HCT116 (cell line): ENCODE results near the gene AUTS2. TPM values are rescaled to one million over a fixed set of nuclear protein-coding genes. Genes with fewer than 3 reads are reported as not detected.

Source experiments
- ATAC-seq: fragments of 200-7000 bp; cut with Tn5 transposase; 2 replicates; pipeline ENCODE4 v1.9.1; 2020; ENCODE audit warnings: mild to moderate bottlenecking, moderate library complexity
- BruUV-seq: library from RNA; stranded (reverse); fragments of 400-500 nt; replicated peaks from 2 replicates; lab custom pipeline; 2021; lab: Mats Ljungman, UMichigan
- CTCF ChIA-PET: fragments of 300-600 bp; sonication (Branson Sonifier 250); formaldehyde crosslinking; loops from one replicate; lab custom pipeline; 2021; ENCODE audit warnings: antibody characterized with exemption; lab: Charles Lee
- POLR2A ChIA-PET: fragments of 300-600, 350-600 bp; sonication (Branson Sonifier 250); formaldehyde crosslinking; loops from one replicate; lab custom pipeline; 2021; ENCODE audit warnings: antibody characterized with exemption; lab: Charles Lee
- RAD21 ChIA-PET, 2 experiments: fragments of 300-600 bp; sonication (Branson Sonifier 250); formaldehyde crosslinking; loops; one replicate each; lab custom pipeline; 2023; ENCODE audit warnings: low total read pairs in 2 of 2; ENCODE audit not compliant: uncharacterized antibody in 2 of 2, unreplicated experiment in 2 of 2, low non-redundant PET in 1 of 2; lab: Charles Lee
- DNase-seq: peaks from one replicate; pipeline ENCODE4 v3.0.0-alpha.2; 2010; ENCODE audit warnings: low read depth, low spot score
- H2AFZ ChIP-seq: fragments of 200-600 bp; shearing (Covaris generic), sonication (generic); 2 replicates; pipeline ENCODE4 v1.6.1; 2017; ENCODE audit warnings: low read depth, mixed run types, mixed read lengths, antibody characterized with exemption, low read length; ENCODE audit not compliant: poor library complexity, severe bottlenecking
- H3K27ac ChIP-seq: 2 replicates; pipeline ENCODE4 v1.5.1; 2012; ENCODE audit warnings: low read depth, low read length
- H3K27me3 ChIP-seq: fragments of 200-600 bp; sonication (generic); 2 replicates; pipeline ENCODE4 v1.6.1; 2016; ENCODE audit warnings: mixed run types, low read length, mixed read lengths; ENCODE audit not compliant: insufficient read depth
- H3K36me3 ChIP-seq, 2 experiments: fragments of 200-500 bp in 1 of 2; fragments of 200-600 bp in 1 of 2; sonication (Bioruptor generic) in 1 of 2; sonication (generic) in 1 of 2; 2 replicates each; pipeline versions ENCODE4 v1.5.1 to v1.6.1; 2014 to 2016; ENCODE audit warnings: low read length in 2 of 2, inconsistent platforms in 1 of 2, mixed read lengths in 1 of 2, mixed run types in 1 of 2; ENCODE audit not compliant: insufficient read depth in 2 of 2, control insufficient read depth in 1 of 2
- H3K4me1 ChIP-seq, 2 experiments: fragments of 200-600 bp in 1 of 2; sonication (generic) in 1 of 2; 2 replicates each; pipeline versions ENCODE4 v1.5.1 to v1.6.1; 2012 to 2017; ENCODE audit warnings: low read length in 2 of 2, inconsistent platforms in 1 of 2, mild to moderate bottlenecking in 1 of 2, mixed read lengths in 1 of 2, mixed run types in 1 of 2, moderate library complexity in 1 of 2; ENCODE audit not compliant: insufficient read depth in 2 of 2, control insufficient read depth in 1 of 2
- H3K4me2 ChIP-seq: fragments of 200-600 bp; sonication (generic); 2 replicates; pipeline ENCODE4 v1.6.1; 2017; ENCODE audit warnings: mixed run types, low read length, mixed read lengths
- H3K4me3 ChIP-seq, 2 experiments: fragments of 200-600 bp in 1 of 2; sonication (generic) in 1 of 2; replicated peaks in 1 of 2; 2 replicates each; pipeline ENCODE4 v1.5.1; 2011 to 2016; ENCODE audit warnings: low read length in 2 of 2, control low read depth in 1 of 2, low read depth in 1 of 2, mild to moderate bottlenecking in 1 of 2, mixed read lengths in 1 of 2, mixed run types in 1 of 2
- H3K79me2 ChIP-seq: fragments of 200-600 bp; sonication (generic); 2 replicates; pipeline ENCODE4 v1.6.1; 2017; ENCODE audit warnings: mild to moderate bottlenecking, mixed run types, low read length, moderate library complexity, mixed read lengths; ENCODE audit not compliant: insufficient read depth
- H3K9ac ChIP-seq: fragments of 200-600 bp; sonication (generic); 2 replicates; pipeline ENCODE4 v1.6.1; 2016; ENCODE audit warnings: low read length, mixed read lengths
- H3K9me2 ChIP-seq: fragments of 200-600 bp; sonication (generic), shearing (Covaris generic); 2 replicates; pipeline ENCODE4 v1.6.1; 2017; ENCODE audit warnings: mixed run types, mild to moderate bottlenecking, moderate library complexity; ENCODE audit not compliant: insufficient read depth
- H3K9me3 ChIP-seq, 2 experiments: fragments of 200-500 bp in 1 of 2; fragments of 200-600 bp in 1 of 2; sonication (Bioruptor generic) in 1 of 2; sonication (generic) in 1 of 2; 2 replicates each; pipeline ENCODE4 v1.6.1; 2014 to 2017; ENCODE audit warnings: low read length in 2 of 2, mixed read lengths in 2 of 2, inconsistent platforms in 1 of 2, low read depth in 1 of 2, mild to moderate bottlenecking in 1 of 2, mixed run types in 1 of 2, moderate library complexity in 1 of 2; ENCODE audit not compliant: control insufficient read depth in 1 of 2, insufficient read depth in 1 of 2
- H4K20me1 ChIP-seq: fragments of 200-600 bp; sonication (generic), shearing (Covaris generic); 2 replicates; pipeline ENCODE4 v1.6.1; 2017; ENCODE audit warnings: mixed run types, mild to moderate bottlenecking, moderate library complexity; ENCODE audit not compliant: insufficient read depth
- ATF3 ChIP-seq: IDR thresholded peaks from 2 replicates; pipeline ENCODE4 v1.6.1; 2012
- CBX3 ChIP-seq: IDR thresholded peaks from 2 replicates; pipeline ENCODE4 v1.6.1; 2012; ENCODE audit warnings: low read depth
- EGR1 ChIP-seq: IDR thresholded peaks from 2 replicates; pipeline ENCODE4 v1.6.1; 2012; ENCODE audit warnings: low read depth
- ELF1 ChIP-seq: IDR thresholded peaks from 2 replicates; pipeline ENCODE4 v1.6.1; 2012; ENCODE audit warnings: low read depth, borderline replicate concordance
- EZH2 ChIP-seq: fragments of 200-600 bp; sonication (generic); IDR thresholded peaks from 2 replicates; pipeline ENCODE4 v1.6.1; 2017; ENCODE audit warnings: antibody characterized with exemption, mixed run types
- EZH2phosphoT487 ChIP-seq: fragments of 200-600 bp; IDR thresholded peaks from 2 replicates; pipeline ENCODE4 v1.6.1; 2018; ENCODE audit warnings: antibody characterized with exemption, borderline replicate concordance
- FOSL1 ChIP-seq: IDR thresholded peaks from 2 replicates; pipeline ENCODE4 v1.6.1; 2012; ENCODE audit warnings: low read depth
- POLR2A ChIP-seq: IDR thresholded peaks from 2 replicates; pipeline ENCODE4 v1.7.0; 2011; ENCODE audit warnings: borderline replicate concordance; ENCODE audit not compliant: insufficient read depth, insufficient read length; ENCODE audit errors: extremely low read depth
- SIN3A ChIP-seq: IDR thresholded peaks from 2 replicates; pipeline ENCODE4 v1.6.1; 2012; ENCODE audit warnings: low read depth
- SP1 ChIP-seq: IDR thresholded peaks from 2 replicates; pipeline ENCODE4 v1.6.1; 2012; ENCODE audit warnings: low read depth
- TCF7L2 ChIP-seq: IDR thresholded peaks from 2 replicates; pipeline ENCODE4 v1.7.0; 2011; ENCODE audit warnings: borderline replicate concordance, inconsistent platforms; ENCODE audit not compliant: insufficient read depth, insufficient read length; ENCODE audit errors: extremely low read depth
- YY1 ChIP-seq: IDR thresholded peaks from 2 replicates; pipeline ENCODE4 v1.6.1; 2011; ENCODE audit warnings: low read length, low read depth, moderate library complexity, mild to moderate bottlenecking; ENCODE audit not compliant: insufficient replicate concordance; ENCODE audit errors: extremely low read depth
- ZFX ChIP-seq: fragments of 450-650 bp; IDR thresholded peaks from 2 replicates; pipeline ENCODE4 v1.6.1; 2017
- intact Hi-C: fragments of 100-400 bp; cut with micrococcal nuclease; formaldehyde crosslinking; loops from 2 replicates; pipeline ENCODE4 v1.10.0; 2022
- total RNA-seq: library from RNA; stranded (reverse); gene quantifications from one replicate; pipeline ENCODE4 v1.2.1, GENCODE V29; 2021; ENCODE audit not compliant: unreplicated experiment
- TF ChIP-seq, protein P1 (sequence below), 3 experiments: fragments of 200-600 bp in 1 of 3; sonication (generic) in 1 of 3; IDR thresholded peaks in 2 of 3; conservative IDR thresholded peaks in 1 of 3; 2 replicates each; pipeline ENCODE4 v1.5.1; 2012 to 2017; ENCODE audit warnings: low read depth in 2 of 3, low read length in 2 of 3, antibody characterized with exemption in 1 of 3, borderline replicate concordance in 1 of 3, control low read depth in 1 of 3, mild to moderate bottlenecking in 1 of 3, mixed read lengths in 1 of 3, mixed run types in 1 of 3, moderate library complexity in 1 of 3; ENCODE audit not compliant: insufficient read depth in 1 of 3
- TF ChIP-seq, protein P2 (sequence below): IDR thresholded peaks from 2 replicates; pipeline ENCODE4 v1.6.1; 2012
- TF ChIP-seq, protein P3 (sequence below): IDR thresholded peaks from 2 replicates; pipeline ENCODE4 v1.6.1; 2011; ENCODE audit warnings: mild to moderate bottlenecking, low read length, moderate library complexity; ENCODE audit not compliant: insufficient replicate concordance; ENCODE audit errors: extremely low read depth
- TF ChIP-seq, protein P4 (sequence below): IDR thresholded peaks from 2 replicates; pipeline ENCODE4 v1.6.1; 2012; ENCODE audit warnings: low read depth

AUTS2 gene
- total RNA-seq, 1 experiment from 2014 or later = 0.93 TPM

DNA sequence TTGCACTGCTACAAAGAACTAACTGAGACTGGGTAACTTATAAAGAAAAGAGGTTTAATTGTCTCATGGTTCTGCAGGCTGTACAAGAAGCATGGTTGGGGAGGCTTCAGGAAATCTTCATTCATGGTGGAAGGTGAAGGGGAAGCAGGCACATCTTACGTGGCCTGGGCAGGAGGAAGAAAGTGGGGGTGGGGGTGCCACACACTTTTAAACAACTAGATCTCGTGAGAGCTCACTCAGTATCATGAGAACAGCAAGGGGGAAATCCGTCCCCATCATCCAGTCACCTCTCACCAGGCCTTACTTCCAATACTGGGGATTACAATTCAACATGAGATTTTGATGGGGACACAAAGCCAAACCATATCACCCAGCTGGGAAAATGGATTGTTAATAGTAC lies 281.7 kb downstream of the AUTS2 start:
- no peaks in the 10 kb centered on the region for H3K79me2 ChIP-seq
- H3K9ac ChIP-seq = no peak overlapping the region
- no peak overlapping the region for H3K4me2 ChIP-seq
- H4K20me1 ChIP-seq = no peaks in the 10 kb centered on the region
- ChIA-PET RAD21 (no interaction called here), CTCF (no interaction called here), POLR2A (no interaction called here)
- DNase-seq (no peak), ATAC-seq (no peak)
- H3K27ac ChIP-seq = no peak overlapping the region
- no peaks in the 10 kb centered on the region for H3K36me3 ChIP-seq
- H3K9me3 ChIP-seq = peaks cover 3 to 15% of the 10 kb centered on the region in 2 experiments; a peak in 2 of 4 replicates
- no peaks in the 10 kb centered on the region for H3K9me2 ChIP-seq
- no peak overlapping the region for H3K4me3 ChIP-seq
- H2AFZ ChIP-seq = no peak overlapping the region
- no TSS peak for BruUV-seq
- H3K27me3 ChIP-seq = no peaks in the 10 kb centered on the region
- no peaks in the 10 kb centered on the region for H3K4me1 ChIP-seq
- no peak for TF ChIP-seq POLR2A
- TF ChIP-seq TCF7L2 = no peak
- TF ChIP-seq SP1 = no peak
- TF ChIP-seq CBX3 = no peak
- no peak for TF ChIP-seq EGR1
- TF ChIP-seq ATF3 = no peak
- TF ChIP-seq, protein P1, sequence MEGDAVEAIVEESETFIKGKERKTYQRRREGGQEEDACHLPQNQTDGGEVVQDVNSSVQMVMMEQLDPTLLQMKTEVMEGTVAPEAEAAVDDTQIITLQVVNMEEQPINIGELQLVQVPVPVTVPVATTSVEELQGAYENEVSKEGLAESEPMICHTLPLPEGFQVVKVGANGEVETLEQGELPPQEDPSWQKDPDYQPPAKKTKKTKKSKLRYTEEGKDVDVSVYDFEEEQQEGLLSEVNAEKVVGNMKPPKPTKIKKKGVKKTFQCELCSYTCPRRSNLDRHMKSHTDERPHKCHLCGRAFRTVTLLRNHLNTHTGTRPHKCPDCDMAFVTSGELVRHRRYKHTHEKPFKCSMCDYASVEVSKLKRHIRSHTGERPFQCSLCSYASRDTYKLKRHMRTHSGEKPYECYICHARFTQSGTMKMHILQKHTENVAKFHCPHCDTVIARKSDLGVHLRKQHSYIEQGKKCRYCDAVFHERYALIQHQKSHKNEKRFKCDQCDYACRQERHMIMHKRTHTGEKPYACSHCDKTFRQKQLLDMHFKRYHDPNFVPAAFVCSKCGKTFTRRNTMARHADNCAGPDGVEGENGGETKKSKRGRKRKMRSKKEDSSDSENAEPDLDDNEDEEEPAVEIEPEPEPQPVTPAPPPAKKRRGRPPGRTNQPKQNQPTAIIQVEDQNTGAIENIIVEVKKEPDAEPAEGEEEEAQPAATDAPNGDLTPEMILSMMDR (IDR thresholded peaks at IDR 0.05 in 2 of 3, conservative IDR thresholded peaks at IDR 0.05 in 1 of 3; ENCODE audit: borderline replicate concordance in 1 of 3, insufficient read depth in 1 of 3, low read depth in 2 of 3, low read length in 2 of 3) = no peak
- TF ChIP-seq EZH2phosphoT487 = no peak
- no peak for TF ChIP-seq EZH2
- TF ChIP-seq ELF1 = no peak
- TF ChIP-seq SIN3A = no peak
- TF ChIP-seq ZFX = no peak
- TF ChIP-seq, protein P2, sequence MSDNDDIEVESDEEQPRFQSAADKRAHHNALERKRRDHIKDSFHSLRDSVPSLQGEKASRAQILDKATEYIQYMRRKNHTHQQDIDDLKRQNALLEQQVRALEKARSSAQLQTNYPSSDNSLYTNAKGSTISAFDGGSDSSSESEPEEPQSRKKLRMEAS = no peak
- TF ChIP-seq, protein P3, sequence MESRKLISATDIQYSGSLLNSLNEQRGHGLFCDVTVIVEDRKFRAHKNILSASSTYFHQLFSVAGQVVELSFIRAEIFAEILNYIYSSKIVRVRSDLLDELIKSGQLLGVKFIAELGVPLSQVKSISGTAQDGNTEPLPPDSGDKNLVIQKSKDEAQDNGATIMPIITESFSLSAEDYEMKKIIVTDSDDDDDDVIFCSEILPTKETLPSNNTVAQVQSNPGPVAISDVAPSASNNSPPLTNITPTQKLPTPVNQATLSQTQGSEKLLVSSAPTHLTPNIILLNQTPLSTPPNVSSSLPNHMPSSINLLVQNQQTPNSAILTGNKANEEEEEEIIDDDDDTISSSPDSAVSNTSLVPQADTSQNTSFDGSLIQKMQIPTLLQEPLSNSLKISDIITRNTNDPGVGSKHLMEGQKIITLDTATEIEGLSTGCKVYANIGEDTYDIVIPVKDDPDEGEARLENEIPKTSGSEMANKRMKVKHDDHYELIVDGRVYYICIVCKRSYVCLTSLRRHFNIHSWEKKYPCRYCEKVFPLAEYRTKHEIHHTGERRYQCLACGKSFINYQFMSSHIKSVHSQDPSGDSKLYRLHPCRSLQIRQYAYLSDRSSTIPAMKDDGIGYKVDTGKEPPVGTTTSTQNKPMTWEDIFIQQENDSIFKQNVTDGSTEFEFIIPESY = no peak
- TF ChIP-seq FOSL1 = no peak
- TF ChIP-seq YY1 = no peak
- TF ChIP-seq, protein P4, sequence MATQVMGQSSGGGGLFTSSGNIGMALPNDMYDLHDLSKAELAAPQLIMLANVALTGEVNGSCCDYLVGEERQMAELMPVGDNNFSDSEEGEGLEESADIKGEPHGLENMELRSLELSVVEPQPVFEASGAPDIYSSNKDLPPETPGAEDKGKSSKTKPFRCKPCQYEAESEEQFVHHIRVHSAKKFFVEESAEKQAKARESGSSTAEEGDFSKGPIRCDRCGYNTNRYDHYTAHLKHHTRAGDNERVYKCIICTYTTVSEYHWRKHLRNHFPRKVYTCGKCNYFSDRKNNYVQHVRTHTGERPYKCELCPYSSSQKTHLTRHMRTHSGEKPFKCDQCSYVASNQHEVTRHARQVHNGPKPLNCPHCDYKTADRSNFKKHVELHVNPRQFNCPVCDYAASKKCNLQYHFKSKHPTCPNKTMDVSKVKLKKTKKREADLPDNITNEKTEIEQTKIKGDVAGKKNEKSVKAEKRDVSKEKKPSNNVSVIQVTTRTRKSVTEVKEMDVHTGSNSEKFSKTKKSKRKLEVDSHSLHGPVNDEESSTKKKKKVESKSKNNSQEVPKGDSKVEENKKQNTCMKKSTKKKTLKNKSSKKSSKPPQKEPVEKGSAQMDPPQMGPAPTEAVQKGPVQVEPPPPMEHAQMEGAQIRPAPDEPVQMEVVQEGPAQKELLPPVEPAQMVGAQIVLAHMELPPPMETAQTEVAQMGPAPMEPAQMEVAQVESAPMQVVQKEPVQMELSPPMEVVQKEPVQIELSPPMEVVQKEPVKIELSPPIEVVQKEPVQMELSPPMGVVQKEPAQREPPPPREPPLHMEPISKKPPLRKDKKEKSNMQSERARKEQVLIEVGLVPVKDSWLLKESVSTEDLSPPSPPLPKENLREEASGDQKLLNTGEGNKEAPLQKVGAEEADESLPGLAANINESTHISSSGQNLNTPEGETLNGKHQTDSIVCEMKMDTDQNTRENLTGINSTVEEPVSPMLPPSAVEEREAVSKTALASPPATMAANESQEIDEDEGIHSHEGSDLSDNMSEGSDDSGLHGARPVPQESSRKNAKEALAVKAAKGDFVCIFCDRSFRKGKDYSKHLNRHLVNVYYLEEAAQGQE = no peak
- intact Hi-C loops = no loop called here
